ENCODE data around the gene MTPN.
A peak's percentile ranks its signal among the peaks of the same experiment; 100 is the strongest.

Gene MTPN

DNA sequence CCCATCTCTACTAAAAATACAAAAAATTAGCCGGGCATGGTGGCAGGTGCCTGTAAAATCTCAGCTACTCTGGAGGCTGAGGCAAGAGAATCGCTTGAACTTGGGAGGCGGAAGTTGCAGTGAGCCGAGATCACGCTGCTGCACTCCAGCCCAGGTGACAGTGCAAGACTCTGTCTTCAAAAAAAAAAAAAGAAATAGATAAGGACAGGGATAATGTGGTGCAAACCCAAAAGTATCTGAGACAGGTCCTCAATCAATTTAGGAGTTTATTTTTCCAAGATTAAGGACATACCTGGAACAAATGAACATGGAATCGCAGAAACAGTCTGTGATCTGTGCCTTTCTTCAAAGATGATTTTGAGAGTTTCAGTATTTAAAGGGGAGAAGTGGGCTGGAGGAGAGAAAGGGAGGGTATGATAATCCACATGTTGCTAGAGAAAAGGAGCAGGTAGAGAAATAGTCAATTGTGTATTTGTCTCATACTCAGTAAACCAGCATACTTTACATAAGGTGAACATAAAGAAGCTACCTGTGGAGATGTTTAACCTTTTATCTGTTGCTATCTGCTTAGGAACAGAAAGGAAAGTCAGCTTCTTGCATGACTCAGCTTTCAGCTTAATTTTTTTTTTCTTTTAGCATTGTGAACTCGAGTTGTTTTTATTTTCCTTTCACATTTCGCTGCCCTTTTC is 4.9 kb upstream of the MTPN start:
- no peak for FAIRE-seq

DNA sequence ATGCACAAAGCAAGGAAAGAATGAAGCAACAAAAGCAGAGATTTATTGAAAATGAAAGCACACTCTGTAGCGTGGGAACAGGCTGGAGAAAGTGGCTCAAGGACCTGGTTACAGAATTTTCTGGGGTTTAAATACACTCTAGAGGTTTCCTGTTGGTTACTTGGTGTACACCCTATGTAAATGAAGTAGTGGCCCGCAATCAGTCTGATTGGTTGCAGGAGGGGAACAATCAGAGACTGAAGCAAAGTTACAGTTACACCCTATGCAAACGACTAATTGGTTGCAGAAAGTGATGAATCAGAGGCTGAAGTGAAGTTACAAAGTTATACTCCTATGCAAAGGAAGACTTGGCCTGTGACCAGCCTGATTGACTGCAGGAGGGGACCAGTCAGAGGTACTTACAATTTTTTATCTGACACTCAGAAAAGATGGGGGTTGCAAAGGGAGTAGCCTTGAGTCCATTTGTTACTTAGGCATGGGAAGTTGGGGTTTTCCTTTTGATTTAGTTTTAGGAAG is 3.6 kb upstream of the MTPN start:
- no peak for FAIRE-seq

DNA sequence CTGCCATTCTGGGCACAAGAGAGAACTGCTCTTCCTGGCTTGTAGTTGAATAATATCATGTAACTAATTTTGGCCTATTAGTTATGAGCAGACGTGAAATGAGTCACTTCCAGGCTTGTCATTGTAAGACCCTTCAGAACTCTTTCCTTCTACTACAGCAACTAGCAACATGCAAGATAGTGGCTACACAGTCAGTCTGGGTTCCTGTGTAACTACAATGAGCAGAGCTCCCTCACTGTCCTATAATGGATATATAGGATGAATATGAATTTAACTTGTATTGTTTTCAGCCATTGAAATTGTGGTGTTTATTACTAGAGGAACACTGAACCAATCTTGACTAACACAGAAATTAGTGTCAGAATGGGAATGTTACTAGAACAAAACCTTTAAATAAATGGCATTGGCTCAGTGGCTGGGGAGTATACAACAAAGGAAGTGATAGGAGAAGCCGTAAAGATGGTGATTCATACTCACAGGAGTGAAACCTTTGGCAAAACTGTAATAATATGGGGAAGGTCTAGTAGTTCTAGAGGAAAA is 2.9 kb upstream of the MTPN start:
- no peak for FAIRE-seq

DNA sequence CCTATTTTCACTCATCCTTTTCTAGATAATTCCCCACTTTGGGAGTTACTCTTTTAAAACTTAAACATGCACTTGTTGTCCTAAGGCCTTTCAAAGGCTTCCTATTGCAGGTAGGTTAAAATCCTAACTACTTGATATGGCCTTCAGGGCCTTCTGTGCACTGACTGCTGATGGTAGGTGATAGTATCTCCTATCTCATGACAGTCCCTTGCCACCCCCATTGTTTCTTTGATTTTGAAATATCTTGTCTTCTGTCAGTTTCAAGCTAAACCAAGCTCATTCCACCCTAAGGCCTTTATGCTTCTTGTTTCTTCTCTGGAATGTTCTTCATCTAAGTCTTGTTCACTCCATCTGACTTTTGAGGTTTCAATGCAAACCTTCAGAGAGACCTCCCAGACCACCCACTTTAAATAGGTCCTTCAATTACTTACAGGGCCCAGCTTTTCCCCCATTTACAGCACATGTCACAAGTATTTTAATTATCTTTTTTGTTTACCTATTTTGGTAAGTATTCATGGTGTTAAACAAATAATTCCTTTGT is 2.4 kb upstream of the MTPN start:
- no peak for FAIRE-seq

DNA sequence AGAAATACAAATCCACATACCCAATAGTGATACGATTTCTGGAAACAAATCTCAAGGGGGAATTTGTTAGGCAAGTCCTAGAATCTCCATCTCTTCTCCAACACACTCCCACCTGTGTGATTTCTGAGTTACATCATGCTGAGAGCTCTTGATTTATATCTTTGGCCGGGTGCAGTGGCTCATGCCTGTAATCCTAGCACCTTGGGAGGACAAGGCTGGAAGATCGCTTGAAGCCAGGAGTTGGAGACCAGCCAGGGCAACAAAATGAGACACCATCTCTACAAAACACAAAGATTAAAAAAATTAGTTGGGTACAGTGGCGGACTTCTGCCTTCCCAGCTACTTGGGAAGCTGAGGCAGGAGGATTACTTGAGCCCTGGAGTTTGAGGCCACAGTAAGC is 1.5 kb upstream of the MTPN start:
- FAIRE-seq = no peak

DNA sequence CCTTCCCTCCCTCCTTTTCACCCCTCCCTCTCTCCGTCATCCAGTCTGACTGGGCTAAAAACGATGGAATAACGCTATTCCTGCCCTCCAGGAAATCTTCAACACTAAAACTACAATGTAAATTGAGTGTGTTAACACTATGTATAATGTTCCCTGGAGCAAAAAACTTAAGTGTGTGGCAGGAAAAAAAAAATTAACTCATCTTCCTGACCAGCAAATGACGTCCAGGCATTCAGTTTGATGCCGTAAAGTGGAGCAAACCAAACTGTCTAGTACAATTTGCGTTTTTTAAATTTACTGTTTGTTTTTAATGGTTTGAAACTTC is 545 bp upstream of the MTPN start:
- FAIRE-seq = no peak

DNA sequence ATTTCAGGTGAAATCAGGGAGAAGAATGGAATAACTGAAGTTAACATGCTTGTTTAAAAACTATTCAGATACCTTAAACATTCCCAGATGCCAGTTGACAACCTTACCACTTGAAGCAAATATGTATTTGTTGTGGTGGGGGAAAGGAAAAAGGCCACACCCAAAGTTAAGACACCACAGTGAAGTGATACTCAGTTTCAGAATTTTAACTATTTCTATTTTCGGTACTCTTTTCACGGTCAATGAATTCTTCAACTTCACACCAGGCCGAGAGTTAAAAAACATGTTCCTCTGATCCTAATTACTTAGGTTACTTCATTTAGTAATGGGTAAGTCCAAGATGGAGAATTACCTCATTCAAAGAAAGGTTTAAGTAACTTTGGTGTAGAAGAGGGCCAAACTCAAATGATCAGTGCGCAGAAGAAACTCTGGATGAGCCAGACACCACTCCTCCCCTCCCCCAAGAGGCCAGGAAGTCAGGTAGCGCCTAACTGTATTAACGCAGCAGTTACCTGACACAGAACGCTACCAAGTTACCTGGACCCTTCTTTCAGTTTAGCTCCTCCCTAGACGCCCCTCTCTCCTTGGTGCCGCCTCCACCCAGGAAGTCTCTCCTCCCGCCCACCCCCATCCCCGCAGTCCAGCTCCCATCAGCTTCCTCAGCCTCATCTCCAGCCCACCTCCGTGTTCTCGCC is 700 bp downstream of the MTPN start:
- no peak for FAIRE-seq

DNA sequence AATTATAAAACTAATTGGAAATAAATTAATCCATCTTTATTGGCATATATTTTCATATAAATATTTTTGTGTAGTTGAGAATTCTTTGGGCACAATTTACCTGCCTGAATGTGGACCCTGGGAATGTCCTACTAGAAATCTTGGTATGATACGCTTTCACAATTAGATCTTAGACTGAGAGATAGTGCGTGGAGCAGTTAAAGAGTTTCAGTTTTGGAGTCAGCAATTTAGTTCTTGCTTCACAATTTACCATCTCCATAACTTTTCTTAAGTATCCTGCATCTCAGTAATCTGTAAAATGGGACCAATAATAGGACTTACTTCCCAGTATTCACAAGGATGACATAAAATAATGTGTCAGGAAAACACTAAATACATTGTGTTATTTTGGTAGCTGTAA is 2.0 kb downstream of the MTPN start:
- no peak for FAIRE-seq

DNA sequence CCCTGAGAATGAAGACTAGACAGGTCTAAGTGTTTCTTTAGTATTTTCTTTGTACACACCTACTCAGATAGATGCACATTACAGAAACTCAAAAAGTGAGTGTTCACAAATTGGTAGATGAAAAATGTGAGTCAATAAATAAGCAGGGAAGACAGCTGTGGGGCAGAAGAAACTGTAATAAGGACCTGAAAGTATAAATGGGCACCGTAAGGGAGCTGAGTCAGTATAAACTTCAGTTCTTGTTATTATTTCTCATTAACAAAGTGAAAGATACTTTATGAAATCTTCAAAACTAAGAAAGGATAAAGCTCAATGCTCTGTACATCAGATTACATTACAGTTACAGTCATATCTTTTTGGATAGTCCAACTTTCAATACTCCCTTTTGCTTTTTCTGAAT is 2.5 kb downstream of the MTPN start:
- no peak for FAIRE-seq

DNA sequence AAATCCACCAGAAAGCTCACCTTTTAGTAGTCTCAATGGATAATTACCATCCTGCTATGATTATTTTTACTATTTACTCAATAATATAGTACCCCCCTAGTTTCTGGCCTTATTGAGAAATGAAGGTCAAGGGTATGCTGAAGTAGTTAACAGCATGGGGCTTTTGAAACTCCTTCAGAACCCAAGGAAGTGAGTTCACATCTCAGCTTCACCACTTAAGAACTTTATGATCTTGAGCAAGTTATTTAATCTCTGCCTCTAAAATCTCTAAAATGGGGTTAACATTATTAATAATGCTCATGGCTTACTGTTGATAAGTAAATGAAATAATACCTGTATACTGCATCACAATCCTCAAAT is 5.8 kb downstream of the MTPN start:
- no peak for FAIRE-seq

DNA sequence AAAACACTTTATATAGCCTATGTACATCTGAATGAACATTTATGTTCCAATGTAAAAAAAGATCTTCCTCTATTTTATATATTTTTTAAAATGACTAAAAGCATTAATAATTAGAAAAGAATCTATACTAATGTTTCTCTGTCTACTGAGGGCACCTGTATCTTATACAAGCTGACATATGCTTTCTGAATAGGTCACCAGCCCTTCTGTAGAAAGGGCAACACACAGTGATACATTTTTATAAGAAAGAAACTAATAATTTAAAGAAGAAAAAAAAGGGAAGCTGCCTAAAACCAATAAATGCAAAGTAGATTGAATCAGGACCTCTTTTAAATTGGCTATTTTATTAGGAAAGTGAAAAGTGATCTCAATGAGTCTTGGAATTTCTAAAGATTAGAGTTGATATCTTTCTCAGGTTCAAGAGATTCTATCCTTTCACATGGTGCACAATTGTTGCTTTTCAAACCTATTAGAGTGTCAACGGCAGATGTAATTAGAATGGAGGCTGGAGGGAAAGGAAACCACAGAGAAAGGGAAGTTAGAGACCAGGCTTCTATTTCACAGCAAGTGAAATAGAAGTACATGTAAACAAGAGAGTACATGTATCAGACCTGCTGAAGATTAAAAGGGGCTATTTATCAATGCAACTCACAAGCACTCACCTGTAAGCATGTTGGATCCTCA is 6.3 kb downstream of the MTPN start:
- peak; percentile 64 for FAIRE-seq

DNA sequence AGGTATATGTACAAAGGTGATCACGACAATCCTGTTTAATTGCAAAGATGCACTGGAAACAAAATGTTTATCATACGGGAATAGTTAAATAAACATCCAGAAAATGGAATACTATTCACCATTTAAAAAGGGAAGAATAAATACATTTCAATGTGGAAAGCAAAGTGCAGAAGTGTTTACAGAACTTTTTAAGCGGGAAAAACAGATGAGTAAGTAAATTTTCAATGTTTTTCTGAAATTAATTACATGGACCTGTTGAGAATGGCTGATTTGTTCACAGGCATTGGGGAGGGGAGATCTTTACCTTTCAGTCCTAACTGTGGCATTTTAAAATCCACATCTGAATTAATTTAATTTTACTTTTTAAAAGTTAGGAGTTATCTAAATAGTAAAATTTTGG is 7.1 kb downstream of the MTPN start:
- FAIRE-seq = no peak

DNA sequence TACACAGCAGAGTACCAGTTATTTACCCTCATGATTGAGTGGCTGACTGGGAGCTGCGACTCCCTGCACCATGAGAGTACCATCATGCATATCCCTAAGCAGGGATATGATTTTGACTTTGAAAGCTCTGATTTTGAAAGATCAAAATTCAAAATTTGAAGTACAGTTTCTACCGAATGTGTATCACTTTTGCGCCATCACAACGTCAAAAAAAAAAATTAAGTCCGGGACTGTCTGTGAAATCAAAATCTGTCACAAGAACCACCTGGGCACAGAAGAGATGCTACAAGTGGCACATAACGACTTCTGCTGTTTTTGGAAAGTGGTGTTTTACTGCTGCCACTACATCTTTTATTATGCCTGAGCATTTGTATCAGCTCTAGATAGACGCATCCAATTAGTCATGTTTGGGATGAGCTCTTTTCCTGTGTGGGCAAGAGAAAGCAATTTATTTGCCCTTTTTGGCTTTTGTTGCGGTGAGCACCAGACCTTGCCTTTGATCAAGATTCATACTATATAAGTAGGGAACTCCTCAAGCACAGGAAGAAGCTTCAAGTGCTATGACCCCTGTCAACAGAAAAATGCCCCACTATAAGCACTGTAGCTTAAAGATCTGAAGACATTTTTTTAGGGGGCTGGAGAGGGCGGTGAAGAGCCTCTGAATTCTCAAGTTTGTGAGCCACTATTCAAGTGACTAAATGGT is 10.7 kb downstream of the MTPN start:
- FAIRE-seq = no peak

DNA sequence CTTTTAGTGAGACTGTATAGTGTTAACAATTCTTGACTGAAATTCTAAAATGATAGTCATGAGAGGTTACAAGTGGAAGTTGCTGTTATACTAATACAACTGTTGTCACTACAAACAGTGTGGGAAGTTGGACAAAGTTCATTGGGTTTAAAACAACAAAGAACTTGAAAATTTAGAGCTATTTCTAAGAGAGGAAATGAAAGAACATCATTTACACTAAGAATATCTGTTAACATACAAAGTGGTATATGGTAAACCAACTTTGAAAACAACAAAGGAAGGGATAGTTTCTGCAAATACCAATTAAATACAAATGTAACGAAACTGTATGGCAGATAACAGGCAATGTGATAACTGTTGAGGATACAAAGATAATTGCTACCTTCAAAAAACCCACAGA is 11.6 kb downstream of the MTPN start:
- FAIRE-seq = no peak

DNA sequence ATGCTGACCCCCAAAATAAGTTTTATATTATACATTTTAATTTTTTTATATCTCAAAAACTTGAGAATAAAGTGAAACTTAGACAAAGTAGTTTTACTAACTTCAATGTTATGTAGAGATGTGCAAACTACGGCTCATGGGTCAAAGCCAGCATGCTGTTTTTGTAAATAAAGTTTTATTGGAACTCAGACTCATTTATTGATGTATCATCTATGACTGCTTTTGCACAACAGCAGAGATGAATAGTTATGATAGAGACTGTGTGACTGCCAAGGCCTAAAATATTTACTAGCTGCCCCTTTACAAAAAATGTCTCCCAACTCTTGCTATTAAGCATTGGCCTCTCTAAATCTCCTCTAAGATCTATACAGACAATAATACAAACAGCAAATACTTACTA is 12.4 kb downstream of the MTPN start:
- peak; percentile 30 for FAIRE-seq

DNA sequence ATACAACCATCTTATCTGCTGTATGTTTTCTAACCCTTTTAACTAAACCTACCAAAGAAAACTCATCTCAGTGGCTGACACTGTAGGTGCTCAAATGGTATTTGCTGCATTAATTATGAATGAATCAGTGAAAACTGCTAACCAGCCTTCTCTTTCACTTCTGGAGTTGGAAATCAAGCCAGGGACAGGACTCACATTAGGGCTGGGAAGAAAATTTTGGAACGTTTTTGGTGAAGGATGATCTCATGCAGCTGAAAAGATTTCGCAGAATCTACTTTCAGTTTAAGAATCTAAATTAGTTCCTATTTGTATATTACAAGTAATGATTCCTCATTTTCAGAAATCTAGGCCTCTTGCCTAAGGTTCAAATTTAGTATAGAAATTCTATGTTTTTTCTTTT is 12.9 kb downstream of the MTPN start:
- no peak for FAIRE-seq

DNA sequence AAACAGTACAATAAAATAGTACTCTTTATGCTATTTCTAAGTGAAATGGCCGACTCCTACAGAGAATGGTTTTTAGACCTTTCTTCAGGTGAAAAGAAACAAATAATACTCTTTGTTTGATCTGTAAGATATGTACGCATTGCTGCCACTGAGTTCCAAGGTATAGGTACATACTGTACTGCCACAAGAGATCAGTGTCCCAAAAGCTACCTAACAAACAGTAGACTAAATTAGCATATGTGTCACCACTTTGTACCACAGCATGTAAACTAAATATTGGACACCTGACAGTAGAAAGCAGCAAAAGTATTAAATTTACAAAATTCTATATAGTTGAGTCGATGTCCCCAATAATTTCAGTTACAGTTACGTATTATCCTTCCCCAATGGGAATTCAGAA is 14.4 kb downstream of the MTPN start:
- FAIRE-seq = no peak

DNA sequence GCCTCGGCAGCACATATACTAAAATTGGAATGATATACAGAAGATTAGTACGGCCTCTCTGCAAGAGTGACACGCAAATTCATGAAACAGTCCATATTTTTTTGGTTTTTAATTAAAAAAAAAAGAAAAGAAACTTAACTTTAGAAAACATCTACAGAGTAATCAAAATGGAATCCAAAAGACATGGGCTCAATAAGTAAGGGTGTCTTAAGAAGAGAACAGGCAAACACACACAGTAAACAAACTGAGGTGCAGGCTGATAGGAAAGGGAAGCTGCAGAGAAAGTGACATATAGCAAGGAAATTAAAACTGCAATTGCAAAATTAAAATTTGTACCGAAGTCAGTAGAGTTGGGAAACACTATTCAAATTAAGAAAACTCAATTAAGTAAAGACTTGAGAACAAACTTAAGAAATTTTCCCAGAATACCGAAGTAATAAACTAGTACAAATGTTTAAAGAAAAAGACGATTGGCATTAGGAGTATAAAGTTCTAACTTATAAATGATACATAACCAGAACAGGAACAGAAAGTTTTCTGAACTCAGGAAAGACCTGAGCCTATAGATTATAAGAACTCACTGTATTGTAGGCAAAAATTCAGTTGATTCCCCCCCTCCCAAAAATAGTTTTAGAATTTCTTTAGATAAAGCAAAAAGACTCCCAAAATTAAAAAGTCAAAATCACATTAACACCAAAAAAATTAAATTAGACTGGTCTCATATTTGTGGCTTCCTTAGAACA is 16.3 kb downstream of the MTPN start:
- no peak for FAIRE-seq

DNA sequence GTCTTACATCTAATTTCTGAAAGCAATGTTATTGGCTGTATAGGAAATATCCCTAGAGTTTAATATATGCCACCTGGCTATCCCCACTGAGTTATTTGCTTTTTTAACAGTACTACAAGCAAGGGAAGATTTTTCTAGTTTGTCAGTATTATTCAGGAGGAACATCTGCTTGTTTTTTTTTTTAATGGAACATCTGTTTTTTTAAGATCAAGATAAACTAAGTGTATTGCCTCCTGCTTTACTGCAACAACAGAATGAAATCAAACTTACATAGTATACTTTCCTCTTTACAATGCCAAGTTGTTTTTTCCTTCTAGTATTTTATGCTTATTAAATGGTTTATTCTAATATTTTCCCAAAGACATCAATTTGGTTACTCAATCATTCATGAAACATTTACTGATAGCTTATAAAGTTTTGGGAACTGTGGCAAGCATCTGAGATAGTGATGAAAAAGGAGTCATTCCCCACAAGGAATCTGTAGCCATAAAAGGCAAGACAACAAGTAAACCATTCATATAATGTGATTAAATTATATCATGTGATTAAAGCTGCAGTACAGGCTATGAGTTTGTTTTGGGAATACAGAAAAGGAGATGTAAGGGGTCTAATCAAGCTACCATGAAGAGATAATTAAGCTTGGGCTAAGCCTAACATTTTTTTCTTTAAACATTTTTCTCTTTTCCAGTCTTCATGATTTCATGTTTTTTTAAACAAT is 17.4 kb downstream of the MTPN start:
- FAIRE-seq = no peak

DNA sequence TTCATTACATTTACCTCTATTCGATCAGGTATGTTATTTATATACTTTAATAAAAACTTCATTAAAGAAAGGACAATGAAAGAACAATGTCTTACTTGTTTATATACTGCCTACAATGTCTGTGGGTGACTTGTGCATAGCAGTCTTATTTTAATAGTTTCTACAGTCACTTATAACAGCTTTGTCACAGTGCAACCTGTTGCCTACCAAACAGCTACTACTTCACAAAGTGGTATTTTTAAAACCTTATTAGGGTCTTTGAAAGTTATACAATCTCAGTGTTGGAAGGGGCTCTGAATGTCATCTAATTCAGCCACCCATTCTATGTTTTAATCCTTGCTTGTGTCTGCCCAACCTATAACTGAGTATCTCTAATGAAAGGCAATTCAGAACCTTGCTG is 19.0 kb downstream of the MTPN start:
- FAIRE-seq = no peak

DNA sequence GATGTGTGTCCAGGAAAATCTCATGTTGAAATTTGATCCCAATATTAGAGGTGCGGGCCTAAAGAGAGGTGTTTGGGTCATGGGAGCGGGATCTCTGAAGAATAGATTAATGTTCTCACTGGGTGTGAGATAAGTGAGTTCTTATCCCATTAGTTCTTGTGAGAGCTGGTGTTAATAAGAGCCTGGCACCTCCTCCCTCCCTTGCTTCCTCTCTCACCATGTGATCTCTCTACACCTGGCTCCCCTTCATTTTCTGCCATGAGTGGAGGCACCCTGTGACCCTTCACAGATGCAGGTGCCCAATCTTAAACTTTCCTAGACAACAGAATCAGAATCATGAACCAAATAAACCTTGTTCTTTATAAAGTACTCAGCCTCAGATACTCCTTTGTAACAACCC is 19.5 kb downstream of the MTPN start:
- no peak for FAIRE-seq

DNA sequence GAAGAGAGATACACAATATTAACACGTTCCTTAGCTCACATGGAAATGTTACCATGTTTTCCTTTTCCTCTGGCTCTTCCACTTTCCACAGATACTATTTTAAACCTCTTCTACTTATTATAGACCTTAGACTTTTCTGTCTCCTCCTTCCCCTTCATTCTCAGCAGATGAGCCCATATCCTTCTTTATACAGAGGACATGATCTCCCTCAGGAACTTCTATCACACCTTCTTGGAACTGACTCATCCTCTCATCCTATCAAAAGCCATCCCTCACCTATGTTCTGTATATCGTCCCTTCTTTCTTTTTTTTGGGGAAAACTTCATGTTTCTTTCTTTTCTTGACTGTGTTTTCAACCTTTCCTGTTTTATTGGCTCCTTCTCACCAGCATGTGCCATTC is 20.8 kb downstream of the MTPN start:
- no peak for FAIRE-seq

Data from A204.1 (cell line).